AG04450 (cell line): ENCODE results near the gene CCDC57. TPM values are rescaled to one million over a fixed set of nuclear protein-coding genes. Genes with fewer than 3 reads are reported as not detected.
A peak's percentile ranks its signal among the peaks of the same experiment; 100 is the strongest.

ENCODE experiments used
- CTCF ChIA-PET: fragments of 300-600, 350-600 bp; formaldehyde crosslinking; extraction: SDS; loops from one replicate; lab custom pipeline; 2022; ENCODE audit warnings: antibody characterized with exemption, inconsistent platforms; lab: Charles Lee
- POLR2A ChIA-PET: fragments of 350-600 bp; formaldehyde crosslinking; extraction: SDS; loops from one replicate; lab custom pipeline; 2021; ENCODE audit warnings: antibody characterized with exemption, inconsistent platforms; lab: Yijun Ruan, JAX
- DNase-seq: peaks from one replicate; pipeline ENCODE4 v3.0.0-alpha.2; 2011; ENCODE audit warnings: low read depth, low spot score
- H3K27ac ChIP-seq: one replicate; pipeline ENCODE4 v1.5.1; 2012; ENCODE audit warnings: low read depth, low read length, control low read depth
- H3K27me3 ChIP-seq: one replicate; pipeline ENCODE4 v1.6.0; 2012; ENCODE audit warnings: low read length; ENCODE audit not compliant: control insufficient read depth, insufficient read depth
- H3K4me3 ChIP-seq: 2 replicates; pipeline ENCODE4 v1.5.1; 2011; ENCODE audit warnings: mild to moderate bottlenecking, low read depth, low read length, control low read depth
- H3K9me3 ChIP-seq: 2 replicates; pipeline ENCODE4 v1.5.1; 2012; ENCODE audit warnings: low read length; ENCODE audit not compliant: control insufficient read depth, insufficient read depth
- polyA plus RNA-seq: library from polyadenylated mRNA; depleted of rRNA; stranded (reverse); fragments of >200 nt; gene quantifications from 2 replicates; pipeline ENCODE4 v1.2.3, GENCODE V29; 2011
- TF ChIP-seq, protein P1 (sequence below): IDR thresholded peaks from 2 replicates; pipeline ENCODE4 v1.5.1; 2011; ENCODE audit warnings: low read depth, low read length, control low read depth, inconsistent platforms

Gene CCDC57
- polyA plus RNA-seq, 1 experiment, result 11.1 TPM

DNA sequence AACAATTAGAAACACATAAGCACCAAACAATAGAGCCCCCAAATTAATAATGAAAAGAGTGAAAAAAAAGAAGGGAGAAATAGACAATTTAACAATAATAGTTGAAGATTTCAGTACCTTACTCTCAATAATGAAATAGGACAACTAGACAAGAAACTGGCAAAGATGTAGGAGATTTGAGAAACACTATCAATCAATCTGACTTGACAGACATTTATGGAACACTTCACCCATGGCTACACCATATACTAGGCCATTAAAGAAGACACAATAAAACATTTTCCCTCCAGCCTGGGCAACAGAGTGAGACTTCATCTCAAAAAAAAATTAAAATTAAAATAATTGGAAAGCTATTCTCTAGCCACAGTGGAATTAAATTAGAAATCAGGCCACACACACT lies 142.0 kb downstream of the CCDC57 start:
- ChIA-PET CTCF (no interaction called here), POLR2A (no interaction called here)

DNA sequence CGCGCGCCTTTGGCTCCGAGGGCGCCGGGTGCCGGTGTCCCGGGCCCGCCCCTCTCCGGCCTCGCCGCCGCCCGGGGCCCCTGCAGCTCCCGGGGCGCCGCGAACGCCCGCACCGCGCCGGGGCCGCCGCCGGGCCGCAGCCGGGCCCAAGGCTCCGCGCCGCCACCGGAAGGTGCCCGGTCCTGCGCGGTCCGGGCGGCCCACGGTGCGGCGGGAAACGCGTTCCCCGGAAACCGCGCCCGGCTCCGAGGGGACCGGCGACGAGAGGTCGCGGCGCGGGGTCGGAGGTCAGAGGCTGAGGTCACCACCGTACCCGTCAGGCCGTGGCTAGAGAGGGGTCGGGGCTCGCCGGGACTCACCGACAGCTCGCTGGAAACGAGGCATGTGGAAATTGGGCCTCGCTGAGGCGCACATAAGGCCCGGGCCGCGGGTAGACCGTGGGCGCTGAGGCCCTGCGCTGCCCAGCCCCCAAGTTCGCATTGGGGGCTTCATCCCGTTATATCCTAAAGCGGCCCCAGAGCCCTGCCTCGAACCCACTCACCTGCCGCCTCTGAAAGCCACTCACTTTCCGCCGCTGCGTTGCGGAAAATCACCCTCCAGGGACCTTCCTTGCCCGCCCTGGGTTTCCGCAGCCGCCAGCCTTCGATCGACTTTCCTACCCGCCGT lies 146.9 kb downstream of the CCDC57 start, which contains the start of gene DUS1L:
DUS1L (minus strand) TSS at position 167 of the 666 bp plus-strand sequence. CDS start 745 bp downstream, outside the sequence.
- TF ChIP-seq, protein P1, sequence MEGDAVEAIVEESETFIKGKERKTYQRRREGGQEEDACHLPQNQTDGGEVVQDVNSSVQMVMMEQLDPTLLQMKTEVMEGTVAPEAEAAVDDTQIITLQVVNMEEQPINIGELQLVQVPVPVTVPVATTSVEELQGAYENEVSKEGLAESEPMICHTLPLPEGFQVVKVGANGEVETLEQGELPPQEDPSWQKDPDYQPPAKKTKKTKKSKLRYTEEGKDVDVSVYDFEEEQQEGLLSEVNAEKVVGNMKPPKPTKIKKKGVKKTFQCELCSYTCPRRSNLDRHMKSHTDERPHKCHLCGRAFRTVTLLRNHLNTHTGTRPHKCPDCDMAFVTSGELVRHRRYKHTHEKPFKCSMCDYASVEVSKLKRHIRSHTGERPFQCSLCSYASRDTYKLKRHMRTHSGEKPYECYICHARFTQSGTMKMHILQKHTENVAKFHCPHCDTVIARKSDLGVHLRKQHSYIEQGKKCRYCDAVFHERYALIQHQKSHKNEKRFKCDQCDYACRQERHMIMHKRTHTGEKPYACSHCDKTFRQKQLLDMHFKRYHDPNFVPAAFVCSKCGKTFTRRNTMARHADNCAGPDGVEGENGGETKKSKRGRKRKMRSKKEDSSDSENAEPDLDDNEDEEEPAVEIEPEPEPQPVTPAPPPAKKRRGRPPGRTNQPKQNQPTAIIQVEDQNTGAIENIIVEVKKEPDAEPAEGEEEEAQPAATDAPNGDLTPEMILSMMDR, result no peak
- CTCF ChIA-PET, result no interaction called here
- H3K27ac ChIP-seq, result peak within 1 kb of the TSS; percentile 11
- DNase-seq, result no peak
- POLR2A ChIA-PET, result interaction anchor here (1.1 kb wide), 1 partner anchor 17 kb away, joined by 3 read pairs; no protein-coding TSS in a partner anchor
- no peaks in the 10 kb centered on the region for H3K27me3 ChIP-seq
- H3K4me3 ChIP-seq, result peak within 1 kb of the TSS; percentile 76
- H3K9me3 ChIP-seq, result no peaks in the 10 kb centered on the region; the same call in 1 of the 2 replicates

More for the DNA sequence above, 142.0 kb downstream of the CCDC57 start:
- no peak overlapping the region for H3K27ac ChIP-seq
- no peak for DNase-seq
- no peaks in the 10 kb centered on the region; the same call in 1 of the 2 replicates for H3K9me3 ChIP-seq
- TF ChIP-seq, protein P1, result no peak
- H3K4me3 ChIP-seq, result no peak overlapping the region
- H3K27me3 ChIP-seq, result no peaks in the 10 kb centered on the region

DNA sequence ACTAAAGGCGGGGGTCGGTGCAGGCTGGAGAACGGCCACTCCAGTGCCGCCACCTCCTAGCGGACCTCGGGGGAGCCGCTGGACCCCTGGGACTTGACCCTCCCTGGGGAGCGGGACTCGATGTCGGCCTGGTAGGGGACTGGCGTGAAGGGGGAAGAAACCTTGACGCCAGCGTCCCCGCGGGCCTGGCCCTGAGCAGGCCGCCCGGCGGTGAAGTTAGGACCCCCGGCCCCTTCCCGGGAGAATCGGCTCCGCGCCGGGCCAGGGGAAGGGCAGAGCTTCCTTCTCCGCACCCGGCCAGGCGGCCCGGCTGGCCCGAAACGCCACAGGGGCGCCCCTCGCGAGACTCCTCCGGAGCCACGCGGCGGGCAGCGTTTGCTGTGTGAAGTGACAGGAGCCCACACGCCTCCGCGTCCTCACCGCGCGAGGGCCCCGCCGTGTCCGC lies 147.4 kb downstream of the CCDC57 start:
- peak overlapping the region; percentile 11 for H3K27ac ChIP-seq
- H3K27me3 ChIP-seq, result no peaks in the 10 kb centered on the region
- DNase-seq, result no peak
- ChIA-PET CTCF (no interaction called here), POLR2A (interaction anchor here (0.7 to 1.1 kb wide), 3 partner anchors 10 to 33 kb away, joined by 3 to 5 read pairs (median 3); partner anchors contain the start of gene FASN)
- TF ChIP-seq, protein P1, result no peak
- H3K4me3 ChIP-seq, result peak overlapping the region; percentile 76
- H3K9me3 ChIP-seq, result no peaks in the 10 kb centered on the region; the same call in 1 of the 2 replicates

DNA sequence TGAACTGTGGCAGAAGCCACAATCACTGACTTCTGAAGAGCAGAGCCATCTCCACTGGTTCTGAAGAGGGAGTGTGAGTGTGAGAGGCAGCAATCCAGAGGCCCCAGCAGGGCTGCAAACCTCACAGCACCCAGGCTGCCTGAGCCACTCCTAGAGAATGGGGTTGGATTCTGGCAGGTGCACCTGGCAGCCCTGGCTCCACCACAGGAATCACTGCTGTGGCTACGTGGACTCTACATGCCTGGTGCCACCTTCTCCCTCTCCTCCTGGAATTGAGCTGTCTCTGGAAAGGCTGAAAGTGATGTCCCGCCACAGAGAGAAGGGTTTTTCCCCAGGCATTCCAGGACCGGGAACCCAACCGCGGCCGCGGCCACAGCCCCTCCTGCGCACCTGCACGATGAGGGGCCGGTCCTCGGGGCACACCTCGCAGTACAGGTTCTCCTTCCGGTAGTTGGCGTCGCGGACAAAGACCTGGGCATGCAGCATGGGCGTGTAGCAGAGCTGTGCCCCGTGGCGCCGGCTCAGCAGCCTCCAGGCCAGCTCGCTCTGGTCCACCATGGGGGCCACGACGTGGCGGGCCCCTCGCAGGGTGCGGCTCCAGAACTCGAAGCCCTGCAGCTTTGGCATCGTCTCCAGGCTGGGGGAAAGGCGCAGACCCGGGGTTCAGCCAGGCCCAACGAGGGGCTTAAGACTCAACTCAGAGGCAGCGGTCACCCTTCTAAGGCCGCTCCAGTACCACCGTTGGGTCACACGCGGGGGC lies 148.0 kb downstream of the CCDC57 start:
- Histone ChIP-seq H3K27me3 (no peaks in the 10 kb centered on the region), H3K4me3 (peak overlapping the region; percentile 76), H3K9me3 (no peaks in the 10 kb centered on the region; the same call in 1 of the 2 replicates), H3K27ac (no peak overlapping the region)
- CTCF ChIA-PET, result no interaction called here
- no peak for DNase-seq
- POLR2A ChIA-PET, result interaction anchor here (0.7 to 1.1 kb wide), 3 partner anchors 9 to 34 kb away, joined by 3 to 5 read pairs (median 3); partner anchors contain the start of gene FASN
- TF ChIP-seq, protein P1, result no peak
